Prostate gland (tissue), 2 donors: ENCODE results near the gene CNGA4. TPM values are rescaled to one million over a fixed set of nuclear protein-coding genes. Genes with fewer than 3 reads are reported as not detected.

Experiments
- DNase-seq: peaks from one replicate; pipeline ENCODE4 v3.0.0-alpha.2; 2019; ENCODE audit warnings: low spot score
- H3K27ac ChIP-seq, 2 donors: fragments of 200-600 bp; sonication (generic); 2 replicates each; pipeline ENCODE4 v1.5.1; 2017 to 2019
- H3K27me3 ChIP-seq: fragments of 200-600 bp; sonication (generic); replicated peaks from 2 replicates; pipeline ENCODE4 v1.5.1; 2019; ENCODE audit not compliant: insufficient read depth
- H3K36me3 ChIP-seq, 2 donors: fragments of 200-600 bp; sonication (generic); 1 replicate in 1 of 2; 2 replicates in 1 of 2; pipeline versions ENCODE4 v1.5.1 to v1.8.1; 2017 to 2019
- H3K4me1 ChIP-seq: fragments of 200-600 bp; sonication (generic); replicated peaks from 2 replicates; pipeline ENCODE4 v1.5.1; 2019
- H3K4me3 ChIP-seq, 2 donors: fragments of 200-600 bp; sonication (generic); 2 replicates each; pipeline ENCODE4 v1.5.1; 2017 to 2019
- H3K9me3 ChIP-seq: fragments of 200-600 bp; sonication (generic); 2 replicates; pipeline ENCODE4 v1.5.1; 2017
- POLR2A ChIP-seq: fragments of 450-650 bp; IDR thresholded peaks from one replicate; pipeline ENCODE4 v1.6.1; 2016; ENCODE audit warnings: antibody characterized with exemption, mild to moderate bottlenecking
- POLR2AphosphoS5 ChIP-seq: sonication (generic); formaldehyde crosslinking; IDR thresholded peaks from one replicate; pipeline ENCODE4 v1.6.1; 2017; ENCODE audit warnings: antibody characterized with exemption
- WGBS: methylation state at CpG from one replicate; pipeline ENCODE4 v1.1.5; 2018; 5-methylcytosine and 5-hydroxymethylcytosine counted together
- intact Hi-C: fragments of 100-400 bp; cut with DNase I; formaldehyde crosslinking; loops from one replicate; pipeline ENCODE4 v1.14.2; 2022
- total RNA-seq, 2 donors: library from RNA; depleted of rRNA; stranded (reverse); fragments of >200 nt; gene quantifications; one replicate each; pipeline ENCODE4 v1.1.0, GENCODE V29; 2016
- TF ChIP-seq, protein P1 (sequence below), 4 experiments: fragments of 200-600 bp in 2 of 4; fragments of 450-650 bp in 2 of 4; sonication (generic) in 2 of 4; IDR thresholded peaks; 1 replicate in 3 of 4; 2 replicates in 1 of 4; pipeline ENCODE4 v1.5.1; 2016 to 2019; ENCODE audit warnings: antibody characterized with exemption in 4 of 4, mild to moderate bottlenecking in 2 of 4, moderate library complexity in 2 of 4

The CNGA4 gene
- total RNA-seq, 2 donors from 2014 or later: 0.27 to 2.0 TPM

DNA sequence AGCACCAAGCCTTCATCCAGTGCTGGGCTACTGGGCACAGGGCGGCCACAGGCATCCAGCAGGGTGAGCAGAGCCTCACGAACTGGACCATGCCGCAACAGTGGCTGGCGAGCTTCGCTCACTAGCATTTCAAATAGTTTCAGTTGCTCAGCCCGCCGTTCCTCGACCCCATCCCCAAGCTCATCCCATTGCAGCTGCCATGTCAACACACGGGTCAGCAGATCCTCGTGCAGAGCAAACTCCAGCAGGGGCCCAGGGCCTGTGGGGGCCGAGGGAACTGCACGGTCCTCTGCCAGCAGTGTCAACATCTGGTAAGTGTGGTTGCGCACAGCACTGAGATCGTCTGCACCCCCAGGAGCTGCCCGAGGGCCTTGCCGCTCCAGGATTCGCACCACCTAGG is 15.0 kb upstream of the CNGA4 start:
- Histone ChIP-seq H3K9me3 (no peaks in the 10 kb centered on the region), H3K4me1 (no peaks in the 10 kb centered on the region), H3K4me3 (no peak overlapping the region), H3K36me3 (peaks cover 7 to 9% of the 10 kb centered on the region in 2 donors), H3K27ac (no peak overlapping the region), H3K27me3 (no peaks in the 10 kb centered on the region)
- DNase-seq: no peak
- no peak for TF ChIP-seq POLR2AphosphoS5
- no peak for TF ChIP-seq POLR2A
- TF ChIP-seq, protein P1, sequence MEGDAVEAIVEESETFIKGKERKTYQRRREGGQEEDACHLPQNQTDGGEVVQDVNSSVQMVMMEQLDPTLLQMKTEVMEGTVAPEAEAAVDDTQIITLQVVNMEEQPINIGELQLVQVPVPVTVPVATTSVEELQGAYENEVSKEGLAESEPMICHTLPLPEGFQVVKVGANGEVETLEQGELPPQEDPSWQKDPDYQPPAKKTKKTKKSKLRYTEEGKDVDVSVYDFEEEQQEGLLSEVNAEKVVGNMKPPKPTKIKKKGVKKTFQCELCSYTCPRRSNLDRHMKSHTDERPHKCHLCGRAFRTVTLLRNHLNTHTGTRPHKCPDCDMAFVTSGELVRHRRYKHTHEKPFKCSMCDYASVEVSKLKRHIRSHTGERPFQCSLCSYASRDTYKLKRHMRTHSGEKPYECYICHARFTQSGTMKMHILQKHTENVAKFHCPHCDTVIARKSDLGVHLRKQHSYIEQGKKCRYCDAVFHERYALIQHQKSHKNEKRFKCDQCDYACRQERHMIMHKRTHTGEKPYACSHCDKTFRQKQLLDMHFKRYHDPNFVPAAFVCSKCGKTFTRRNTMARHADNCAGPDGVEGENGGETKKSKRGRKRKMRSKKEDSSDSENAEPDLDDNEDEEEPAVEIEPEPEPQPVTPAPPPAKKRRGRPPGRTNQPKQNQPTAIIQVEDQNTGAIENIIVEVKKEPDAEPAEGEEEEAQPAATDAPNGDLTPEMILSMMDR (IDR thresholded peaks at IDR 0.05): no peak
- WGBS: 94% methylated on average over 17 of the region's 17 CpGs
- intact Hi-C loops: no loop called here

DNA sequence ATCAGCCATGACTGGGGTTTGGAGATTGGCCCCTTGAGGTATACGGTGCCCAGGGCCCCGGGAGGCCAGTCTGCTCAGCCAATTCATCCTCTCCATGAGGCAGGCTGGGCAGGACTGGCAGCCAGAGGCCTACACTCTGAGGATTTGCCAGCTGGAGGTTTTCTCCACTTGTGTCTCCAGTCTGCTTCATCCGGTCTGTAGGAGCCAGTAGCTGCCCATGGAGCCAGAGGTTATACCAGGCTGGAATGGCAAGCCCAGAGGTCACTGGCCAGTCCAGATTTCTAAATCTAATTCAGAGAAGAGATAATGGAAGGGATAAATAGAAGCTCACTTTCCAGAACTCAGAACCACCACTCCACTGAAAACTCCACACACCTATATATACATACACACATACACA is 14.5 kb upstream of the CNGA4 start:
- no peak for DNase-seq
- TF ChIP-seq, protein P1 (IDR thresholded peaks at IDR 0.05): no peak
- TF ChIP-seq POLR2A (no peak), POLR2AphosphoS5 (no peak)
- Histone ChIP-seq H3K9me3 (no peaks in the 10 kb centered on the region), H3K27me3 (no peaks in the 10 kb centered on the region), H3K27ac (no peak overlapping the region), H3K4me1 (no peaks in the 10 kb centered on the region), H3K36me3 (peaks cover 3 to 9% of the 10 kb centered on the region in 2 donors), H3K4me3 (no peak overlapping the region)
- 88% methylated on average over 3 of the region's 3 CpGs for whole genome bisulfite sequencing
- intact Hi-C loops: no loop called here

DNA sequence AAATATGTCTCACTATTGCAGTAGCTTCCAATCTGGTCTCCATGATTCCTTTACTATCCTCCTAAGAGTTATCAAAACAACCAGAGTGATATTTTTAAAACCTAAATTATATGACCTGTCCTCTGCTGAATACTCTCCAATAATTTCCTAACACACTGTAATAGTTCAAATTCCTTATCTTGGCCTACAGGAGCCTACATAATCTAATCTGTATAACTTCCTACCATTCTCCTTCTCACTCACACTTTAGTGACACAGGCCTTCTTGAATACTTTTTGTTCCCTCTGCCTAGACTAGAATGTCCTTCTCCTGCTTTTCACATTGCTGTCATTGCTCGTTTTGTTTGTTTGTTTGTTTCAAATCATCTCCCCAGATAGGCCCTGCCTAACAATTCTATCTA is 13.9 kb upstream of the CNGA4 start:
- 54% methylated on average over 1 of the region's 1 CpG for WGBS
- intact Hi-C loops: no loop called here
- no peak for DNase-seq
- H3K4me1 ChIP-seq: no peaks in the 10 kb centered on the region
- TF ChIP-seq POLR2AphosphoS5 (no peak), POLR2A (no peak)
- TF ChIP-seq, protein P1 (IDR thresholded peaks at IDR 0.05): no peak
- H3K36me3 ChIP-seq: peaks cover 3 to 9% of the 10 kb centered on the region in 2 donors
- no peak overlapping the region for H3K4me3 ChIP-seq
- H3K9me3 ChIP-seq: no peaks in the 10 kb centered on the region
- no peaks in the 10 kb centered on the region for H3K27me3 ChIP-seq
- no peak overlapping the region for H3K27ac ChIP-seq

DNA sequence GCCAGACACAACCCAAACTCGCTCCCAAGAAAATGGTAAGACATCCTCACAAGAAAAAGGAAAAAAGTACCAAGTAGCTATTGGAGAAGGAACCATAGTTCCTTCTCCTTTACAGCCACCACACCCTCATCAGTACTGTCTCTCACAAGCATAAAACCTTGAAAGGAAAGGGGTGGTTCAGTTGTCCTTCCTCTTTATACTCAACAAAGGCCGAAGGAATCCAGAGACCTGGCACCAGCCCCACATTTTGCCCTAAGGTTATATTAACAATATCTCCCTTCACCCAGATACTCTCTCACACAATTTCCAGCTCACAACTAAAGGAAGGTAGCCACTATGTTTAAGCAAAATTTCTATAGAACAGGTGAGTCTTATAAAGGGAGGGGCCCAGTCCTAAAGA is 13.0 kb upstream of the CNGA4 start:
- no peak for DNase-seq
- Histone ChIP-seq H3K9me3 (no peaks in the 10 kb centered on the region), H3K27ac (no peak overlapping the region), H3K27me3 (no peaks in the 10 kb centered on the region), H3K36me3 (peaks cover 3 to 9% of the 10 kb centered on the region in 2 donors), H3K4me1 (no peaks in the 10 kb centered on the region), H3K4me3 (no peak overlapping the region)
- TF ChIP-seq, protein P1 (IDR thresholded peaks at IDR 0.05): no peak
- no peak for TF ChIP-seq POLR2AphosphoS5
- no peak for TF ChIP-seq POLR2A
- intact Hi-C loops: no loop called here
- WGBS: 59% methylated on average over 2 of the region's 2 CpGs

DNA sequence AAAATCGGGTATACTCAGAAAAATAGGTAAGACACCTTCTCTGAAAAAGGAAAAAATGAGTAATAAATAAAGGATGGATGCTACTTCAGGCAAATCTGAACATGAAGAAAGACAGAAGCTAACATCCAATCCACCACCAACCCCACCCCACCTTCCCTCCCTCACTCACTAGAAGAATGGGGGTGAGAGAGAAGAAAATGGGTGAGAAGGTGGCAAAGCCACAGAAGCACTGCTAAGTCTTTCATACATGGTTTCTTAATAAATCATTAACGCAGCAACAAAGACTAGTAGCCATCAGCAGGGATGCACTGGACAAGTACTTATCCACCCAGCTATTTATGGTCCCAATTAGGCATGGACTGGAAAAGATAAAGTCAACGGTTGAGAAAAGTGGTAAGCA is 10.4 kb upstream of the CNGA4 start:
- DNase-seq: no peak
- no peak overlapping the region for H3K27ac ChIP-seq
- H3K27me3 ChIP-seq: no peaks in the 10 kb centered on the region
- no peak overlapping the region for H3K4me3 ChIP-seq
- H3K9me3 ChIP-seq: no peaks in the 10 kb centered on the region
- 43% methylated on average over 3 of the region's 3 CpGs for WGBS
- no peaks in the 10 kb centered on the region for H3K36me3 ChIP-seq
- H3K4me1 ChIP-seq: no peaks in the 10 kb centered on the region
- intact Hi-C loops: no loop called here
- TF ChIP-seq POLR2AphosphoS5: no peak
- TF ChIP-seq POLR2A: no peak
- TF ChIP-seq, protein P1 (IDR thresholded peaks at IDR 0.05): no peak
